Measurements from ENCODE around the gene C1QTNF5. TPM values are rescaled to one million over a fixed set of nuclear protein-coding genes. Genes with fewer than 3 reads are reported as not detected.
"Not testable (repeated sequence)": the region's sequence is repeated elsewhere in the genome, so short reads cannot be mapped to it uniquely, and the experiment has no call there.

The C1QTNF5 gene, protein sequence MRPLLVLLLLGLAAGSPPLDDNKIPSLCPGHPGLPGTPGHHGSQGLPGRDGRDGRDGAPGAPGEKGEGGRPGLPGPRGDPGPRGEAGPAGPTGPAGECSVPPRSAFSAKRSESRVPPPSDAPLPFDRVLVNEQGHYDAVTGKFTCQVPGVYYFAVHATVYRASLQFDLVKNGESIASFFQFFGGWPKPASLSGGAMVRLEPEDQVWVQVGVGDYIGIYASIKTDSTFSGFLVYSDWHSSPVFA
- polyA plus RNA-seq (ENCODE audit: insufficient read length in 12 of 12) = 10 to 100 TPM in 11 of 12 donors, not detected in 1; 17.5 to 47.8 (median 20.6) TPM
- long read RNA-seq, donor 1, transcript C1QTNF5-203 (2 exons, 1,046 nt) = major isoform, 17 of 28 reads
- long read RNA-seq, donor 1, transcript C1QTNF5-202 (3 exons, 1,356 nt) = minor isoform, 11 of 28 reads
- long read RNA-seq, donor 1, partial matches to known transcripts = 0 of 28 reads
- long read RNA-seq, donor 1, other reads (novel, unspliced or antisense) = 0 of 28 reads
- long read RNA-seq, donor 2, transcript C1QTNF5-203 (2 exons, 1,046 nt) = major isoform, 14 of 29 reads
- long read RNA-seq, donor 2, transcript C1QTNF5-202 (3 exons, 1,356 nt) = major isoform, 14 of 29 reads
- long read RNA-seq, donor 2, partial matches to known transcripts = 0 of 29 reads
- long read RNA-seq, donor 2, other reads (novel, unspliced or antisense) = 0 of 29 reads
- long read RNA-seq, donor 3, transcript C1QTNF5-203 (2 exons, 1,046 nt) = major isoform, 5 of 8 reads
- long read RNA-seq, donor 3, partial matches to known transcripts = 0 of 8 reads
- long read RNA-seq, donor 3, other reads (novel, unspliced or antisense) = 0 of 8 reads
- long read RNA-seq, donor 4, transcript C1QTNF5-202 (3 exons, 1,356 nt) = major isoform, 6 of 9 reads
- long read RNA-seq, donor 4, partial matches to known transcripts = 0 of 9 reads
- long read RNA-seq, donor 4, other reads (novel, unspliced or antisense) = 0 of 9 reads
- long read RNA-seq, donor 5 = 0 reads
- long read RNA-seq, donor 6, transcript C1QTNF5-202 (3 exons, 1,356 nt) = major isoform, 7 of 11 reads
- long read RNA-seq, donor 6, partial matches to known transcripts = 0 of 11 reads
- long read RNA-seq, donor 6, other reads (novel, unspliced or antisense) = 0 of 11 reads
- long read RNA-seq, donor 7, transcript C1QTNF5-203 (2 exons, 1,046 nt) = major isoform, 6 of 6 reads
- long read RNA-seq, donor 7, partial matches to known transcripts = 0 of 6 reads
- long read RNA-seq, donor 7, other reads (novel, unspliced or antisense) = 0 of 6 reads
- long read RNA-seq, donor 8, transcript C1QTNF5-202 (3 exons, 1,356 nt) = minor isoform, 6 of 21 reads
- long read RNA-seq, donor 8, transcript C1QTNF5-203 (2 exons, 1,046 nt) = major isoform, 14 of 21 reads
- long read RNA-seq, donor 8, partial matches to known transcripts = 0 of 21 reads
- long read RNA-seq, donor 8, other reads (novel, unspliced or antisense) = 0 of 21 reads
- long read RNA-seq, donor 9, transcript C1QTNF5-202 (3 exons, 1,356 nt) = minor isoform, 6 of 16 reads
- long read RNA-seq, donor 9, transcript C1QTNF5-203 (2 exons, 1,046 nt) = major isoform, 10 of 16 reads
- long read RNA-seq, donor 9, partial matches to known transcripts = 0 of 16 reads
- long read RNA-seq, donor 9, other reads (novel, unspliced or antisense) = 0 of 16 reads
- long read RNA-seq, donor 10, transcript C1QTNF5-203 (2 exons, 1,046 nt) = major isoform, 5 of 10 reads
- long read RNA-seq, donor 10, transcript C1QTNF5-202 (3 exons, 1,356 nt) = major isoform, 5 of 10 reads
- long read RNA-seq, donor 10, partial matches to known transcripts = 0 of 10 reads
- long read RNA-seq, donor 10, other reads (novel, unspliced or antisense) = 0 of 10 reads
- long read RNA-seq, donor 11, transcript C1QTNF5-202 (3 exons, 1,356 nt) = minor isoform, 11 of 27 reads
- long read RNA-seq, donor 11, transcript C1QTNF5-203 (2 exons, 1,046 nt) = major isoform, 16 of 27 reads
- long read RNA-seq, donor 11, partial matches to known transcripts = 0 of 27 reads
- long read RNA-seq, donor 11, other reads (novel, unspliced or antisense) = 0 of 27 reads

DNA sequence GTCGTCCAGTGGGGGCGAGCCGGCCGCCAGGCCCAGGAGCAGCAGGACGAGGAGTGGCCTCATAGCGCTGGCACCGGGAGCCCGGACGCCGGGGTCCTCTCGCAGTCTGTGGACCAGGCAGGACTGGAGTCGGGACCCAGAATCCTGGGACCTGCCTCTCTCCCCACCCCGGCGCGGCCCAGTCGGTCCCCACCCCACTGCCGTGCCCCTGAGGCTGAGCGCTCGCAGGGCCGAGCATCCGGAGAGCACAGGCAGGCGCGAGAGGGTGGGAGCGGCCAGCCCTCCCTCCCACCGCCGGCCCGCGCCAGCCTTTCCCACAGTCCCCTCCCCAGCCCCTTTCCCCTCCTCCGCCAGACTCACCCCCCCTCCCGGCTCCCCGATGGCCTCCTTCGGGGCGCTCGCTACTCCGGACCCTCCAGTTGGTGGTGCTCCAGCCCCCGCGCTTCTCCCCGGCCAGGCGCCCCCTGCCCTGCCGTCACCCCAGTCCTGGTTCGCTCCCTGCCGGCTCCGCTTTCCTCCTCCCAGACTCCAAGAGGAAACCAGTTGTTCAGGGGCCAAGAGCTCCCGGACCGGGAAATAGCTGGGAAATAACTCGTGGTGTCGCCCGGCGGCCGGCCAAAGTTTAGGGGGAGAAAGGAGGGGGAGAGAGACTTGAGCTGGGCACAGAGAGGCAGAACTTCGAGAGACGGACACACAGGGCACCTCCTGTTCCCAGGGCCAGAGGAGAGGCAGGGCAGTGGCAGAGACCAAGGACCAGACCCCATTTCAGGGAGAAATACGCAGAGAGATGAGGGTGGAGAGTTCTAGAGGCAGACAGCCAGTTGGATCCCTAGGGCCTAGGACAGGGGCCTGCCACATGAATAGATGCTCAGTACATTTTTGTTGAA is at the start of gene C1QTNF5:
C1QTNF5 (minus strand) TSS at position 549 of the 887 bp plus-strand sequence; CDS start at position 63, 486 bp downstream.
- peak; percentile 90 for DNase-seq

DNA sequence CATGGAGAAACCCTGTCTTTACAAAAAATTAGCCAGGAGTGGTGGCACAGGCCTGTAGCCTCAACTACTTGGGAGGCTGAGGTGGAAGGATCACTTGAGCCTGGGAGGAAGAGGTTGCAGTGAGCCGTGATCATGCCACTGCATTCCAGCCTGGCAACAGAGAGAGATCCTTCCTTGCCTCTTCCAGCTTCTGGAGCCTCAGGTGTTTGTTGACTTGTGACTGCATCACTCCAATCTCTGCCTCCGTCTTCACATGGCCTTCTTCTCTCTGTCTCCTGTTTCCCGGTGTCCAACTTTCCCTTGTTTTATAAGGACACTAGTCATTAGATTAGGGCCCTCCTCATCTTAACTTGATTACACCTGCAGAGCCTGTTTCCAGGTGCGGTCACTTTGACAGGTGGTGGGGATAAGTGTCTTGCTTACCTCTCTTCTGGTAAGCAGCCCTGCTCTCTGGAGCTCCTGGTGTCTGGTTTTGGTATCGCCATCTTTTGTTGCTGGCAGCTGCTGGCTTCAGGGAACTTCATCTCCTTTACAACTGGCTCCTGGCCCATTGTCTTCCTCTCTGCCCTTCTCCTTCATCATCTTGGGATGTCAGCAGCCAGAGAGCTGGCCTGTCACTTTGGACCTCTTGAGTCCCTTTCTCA is 49.0 kb upstream of the C1QTNF5 start:
- DNase-seq = no peak

DNA sequence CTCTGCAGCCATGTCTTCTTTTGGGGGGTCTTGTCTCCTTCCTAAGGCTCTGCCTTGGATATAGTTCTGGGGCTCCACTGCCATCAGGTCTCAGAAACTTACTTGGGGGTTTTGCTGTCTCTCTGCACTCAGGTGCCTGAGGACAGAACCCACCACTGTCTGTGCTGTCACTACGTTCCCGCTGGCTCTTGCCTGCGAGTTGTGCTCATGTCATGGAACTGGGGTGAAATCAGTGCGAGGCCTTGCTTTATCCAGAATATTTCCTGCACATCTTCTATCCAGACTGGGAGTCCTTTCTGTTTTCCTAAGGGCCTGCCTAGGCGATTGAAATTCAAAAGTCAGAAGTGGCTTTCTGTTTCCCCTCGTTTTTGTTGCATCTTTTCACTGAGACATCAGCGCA is 47.4 kb upstream of the C1QTNF5 start:
- DNase-seq = no peak

DNA sequence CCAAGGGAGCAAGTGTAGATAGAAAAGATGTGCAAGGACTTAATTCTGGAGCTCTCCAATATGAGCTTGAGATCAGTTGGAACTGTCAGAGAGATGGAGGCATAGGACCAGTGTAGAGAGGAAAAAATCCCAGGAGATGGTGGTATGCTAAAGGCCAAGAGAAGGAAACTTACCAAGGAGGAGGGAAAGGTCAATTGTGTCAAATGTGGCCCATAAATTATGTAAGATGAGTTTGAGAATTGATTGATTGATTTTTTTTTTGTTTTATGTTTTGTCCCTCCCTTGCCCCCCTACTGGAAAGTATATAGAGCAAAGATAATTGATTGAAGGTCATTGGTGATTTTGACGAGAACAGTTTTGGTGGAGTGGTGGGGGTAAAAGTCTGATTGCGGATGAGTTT is 43.6 kb upstream of the C1QTNF5 start:
- no peak for DNase-seq

DNA sequence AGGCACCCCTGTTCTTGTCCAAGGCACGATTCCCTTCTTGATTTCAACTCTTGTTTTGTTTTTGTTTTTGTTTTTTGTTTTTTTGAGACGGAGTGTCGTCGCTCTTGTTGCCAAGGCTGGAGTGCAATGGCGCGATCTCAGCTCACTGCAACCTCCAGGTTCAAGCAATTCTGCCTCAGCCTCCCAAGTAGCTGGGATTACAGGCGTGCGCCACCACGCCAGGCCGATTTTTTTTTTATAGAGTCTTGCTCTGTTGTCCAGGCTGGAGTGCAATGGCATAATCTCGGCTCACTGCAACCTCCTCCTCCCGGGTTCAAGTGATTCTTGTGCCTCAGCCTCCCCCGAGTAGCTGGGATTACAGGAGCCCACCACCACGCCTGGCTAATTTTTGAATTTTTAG is 41.8 kb upstream of the C1QTNF5 start:
- DNase-seq = not testable (repeated sequence)

DNA sequence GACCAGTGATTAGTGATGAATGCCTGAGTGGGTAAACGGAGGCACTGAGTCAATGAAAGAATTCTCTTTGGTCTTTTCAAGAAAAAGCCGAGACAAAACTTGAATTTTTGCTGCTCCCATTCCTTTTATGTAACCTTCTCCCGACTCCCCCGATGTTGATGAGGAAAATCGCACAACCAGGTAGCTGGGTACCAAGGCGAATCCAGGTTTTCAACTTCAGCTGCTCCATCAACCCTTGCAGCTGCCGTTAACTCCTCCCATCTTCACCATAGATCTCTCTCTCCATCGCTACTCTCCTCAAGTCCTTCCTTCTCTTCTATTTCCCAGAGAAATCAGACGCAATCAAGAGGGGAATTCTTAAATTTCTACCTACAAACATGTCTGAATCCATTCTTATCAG is 41.4 kb upstream of the C1QTNF5 start:
- DNase-seq = no peak

DNA sequence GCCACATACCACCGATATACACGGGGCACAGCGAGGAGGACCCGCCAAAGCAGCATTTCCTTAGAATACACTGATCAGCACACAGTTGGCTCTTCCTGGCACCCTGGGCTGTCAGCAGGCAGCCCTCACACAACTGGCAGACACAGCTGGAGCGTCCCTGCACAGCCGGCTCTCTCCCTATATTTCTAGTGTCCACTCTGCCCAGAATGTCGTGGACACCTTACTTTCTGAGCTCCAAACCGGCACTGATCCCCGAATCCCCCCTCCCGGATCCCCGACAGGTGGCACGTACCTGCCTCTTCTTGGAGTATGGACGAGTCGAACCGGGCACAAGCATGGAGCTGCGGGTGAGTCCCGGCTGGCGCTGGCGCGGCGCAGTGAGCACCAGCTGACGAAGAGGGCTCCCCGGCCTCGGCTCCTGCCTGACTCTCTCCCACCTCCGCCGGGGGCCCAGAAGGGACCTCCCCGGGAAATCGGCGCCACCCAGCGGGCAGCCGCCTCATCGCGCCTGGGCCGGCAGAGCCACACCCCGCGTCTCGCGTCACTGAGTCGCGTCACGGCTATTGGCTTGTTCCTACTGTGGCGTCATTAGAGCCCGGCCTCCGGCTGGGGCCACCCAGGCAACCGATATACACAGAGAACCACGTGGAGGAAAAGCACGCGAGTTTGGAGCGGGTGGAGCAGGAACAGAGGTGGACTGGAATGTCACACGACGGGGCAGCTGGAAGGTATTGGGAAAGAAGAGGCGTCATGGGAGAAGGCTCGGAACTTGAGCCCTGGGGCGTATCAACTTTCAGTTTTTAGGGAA is 40.7 kb upstream of the C1QTNF5 start, which contains the start of gene USP2:
USP2 (minus strand) TSS at position 510 of the 808 bp plus-strand sequence. CDS start 8,210 bp downstream, outside the sequence.
- DNase-seq = peak; percentile 96

DNA sequence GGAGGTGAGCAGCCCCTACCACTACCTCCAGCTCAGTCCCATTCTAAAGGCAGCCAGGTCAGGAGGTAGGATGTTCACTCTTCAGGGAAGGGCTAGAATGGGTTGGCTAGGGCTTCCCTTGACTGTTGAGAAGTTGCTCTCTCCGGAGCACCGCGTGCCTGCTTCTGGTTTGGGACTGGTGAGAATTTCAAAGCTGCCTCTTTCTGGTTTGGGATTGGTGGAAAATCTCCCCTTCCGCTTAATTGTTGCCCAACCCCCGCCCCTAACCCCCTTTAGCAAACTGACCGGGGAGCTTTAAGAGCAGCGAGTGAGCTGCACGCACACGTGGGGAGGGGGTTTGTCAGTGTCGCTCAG is 40.1 kb upstream of the C1QTNF5 start:
- DNase-seq = no peak

DNA sequence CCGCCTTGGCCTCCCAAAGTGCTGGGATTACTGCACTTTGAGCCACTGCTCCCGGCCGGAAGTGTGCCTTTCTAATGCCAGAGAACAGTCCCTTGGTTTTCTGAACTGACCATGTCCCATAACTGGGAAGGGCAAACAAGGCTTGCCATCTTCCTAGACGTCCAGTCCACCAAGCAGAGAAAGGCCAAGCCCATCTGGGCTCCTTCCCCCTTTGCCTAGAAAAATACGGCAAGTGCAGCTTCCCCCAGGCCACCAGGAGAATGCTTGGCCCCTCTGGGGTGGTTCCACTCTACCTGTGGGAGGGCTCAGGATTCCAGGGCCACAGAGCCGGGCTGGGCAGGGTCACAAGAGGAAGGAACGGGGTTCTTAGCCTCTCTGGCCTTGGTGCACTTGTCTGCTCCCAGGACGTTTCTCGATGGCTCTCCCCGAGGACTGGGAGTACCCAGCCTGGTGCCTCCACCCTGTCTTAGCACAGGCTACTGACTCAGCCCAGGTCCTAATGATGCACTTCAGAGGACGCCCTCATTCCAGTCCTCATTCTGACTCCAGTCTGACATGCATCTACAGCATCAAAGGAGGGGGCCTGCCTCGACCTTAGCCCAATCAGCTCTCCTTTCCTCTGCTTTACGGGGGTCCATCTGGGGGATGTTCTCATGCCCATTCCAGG is 39.6 kb upstream of the C1QTNF5 start:
- no peak for DNase-seq

DNA sequence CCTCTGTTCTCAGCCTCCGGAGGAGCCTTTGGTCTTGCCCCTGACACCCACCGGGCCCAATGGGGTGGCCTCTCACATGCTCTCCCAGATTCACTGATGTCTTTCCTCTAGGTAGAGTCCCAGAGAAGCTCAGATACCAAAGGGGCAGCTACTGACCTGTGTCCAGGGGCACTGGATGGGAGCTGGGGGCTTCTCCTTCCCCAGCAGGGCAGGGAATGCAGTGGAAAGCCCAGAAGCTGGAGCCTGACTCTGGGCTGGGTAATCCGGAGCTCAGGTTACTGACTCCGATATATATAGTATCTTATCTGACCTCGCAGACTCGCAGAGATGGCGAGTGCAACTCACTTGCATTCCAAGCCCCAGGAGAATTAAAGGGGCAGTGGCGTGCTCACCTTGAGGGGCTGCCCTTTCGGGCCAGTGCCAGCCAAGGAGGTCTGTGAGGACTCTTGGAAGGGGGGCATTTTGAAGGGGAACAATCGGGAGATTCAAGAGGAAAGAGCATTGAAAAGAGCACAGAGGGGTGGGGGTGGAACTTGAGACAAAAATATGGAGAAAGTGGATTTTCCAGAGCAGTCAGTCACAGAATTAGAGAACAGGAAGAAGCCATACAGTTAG is 38.3 kb upstream of the C1QTNF5 start:
- DNase-seq = no peak

DNA sequence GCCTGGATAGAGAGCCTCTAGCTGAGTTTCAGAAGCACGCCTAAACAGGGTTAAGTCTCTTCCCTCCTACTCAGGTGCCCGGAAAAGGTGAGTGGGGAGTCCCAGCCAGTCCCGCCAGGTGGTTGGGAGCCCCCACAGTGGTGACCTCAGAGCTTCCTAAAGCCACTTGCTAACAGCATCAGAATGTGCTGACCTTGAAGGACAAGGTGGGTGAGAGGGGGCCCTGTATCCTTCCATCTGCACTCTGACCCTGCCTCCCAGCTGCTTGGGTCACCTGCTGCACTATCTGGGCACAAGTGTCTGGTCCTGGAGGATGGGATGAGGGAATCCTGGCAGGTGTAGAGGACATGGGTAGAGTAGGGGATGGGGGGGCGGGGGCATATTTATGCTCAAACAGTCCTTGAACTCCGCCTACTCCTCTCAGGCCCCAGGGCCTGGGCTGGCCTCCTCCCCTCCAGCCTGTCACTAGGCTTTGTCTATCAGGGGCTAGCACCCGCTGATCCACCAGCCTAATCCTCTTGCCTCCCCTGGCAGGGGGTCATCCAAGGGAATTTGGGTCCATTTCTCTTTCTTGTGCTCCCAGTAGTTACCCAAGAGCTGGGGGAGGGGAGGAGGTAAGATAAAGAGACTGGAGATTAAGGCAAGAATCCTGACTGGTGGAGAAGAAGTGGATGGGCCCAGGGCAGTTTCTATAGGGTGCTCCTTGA is 37.4 kb upstream of the C1QTNF5 start:
- no peak for DNase-seq

DNA sequence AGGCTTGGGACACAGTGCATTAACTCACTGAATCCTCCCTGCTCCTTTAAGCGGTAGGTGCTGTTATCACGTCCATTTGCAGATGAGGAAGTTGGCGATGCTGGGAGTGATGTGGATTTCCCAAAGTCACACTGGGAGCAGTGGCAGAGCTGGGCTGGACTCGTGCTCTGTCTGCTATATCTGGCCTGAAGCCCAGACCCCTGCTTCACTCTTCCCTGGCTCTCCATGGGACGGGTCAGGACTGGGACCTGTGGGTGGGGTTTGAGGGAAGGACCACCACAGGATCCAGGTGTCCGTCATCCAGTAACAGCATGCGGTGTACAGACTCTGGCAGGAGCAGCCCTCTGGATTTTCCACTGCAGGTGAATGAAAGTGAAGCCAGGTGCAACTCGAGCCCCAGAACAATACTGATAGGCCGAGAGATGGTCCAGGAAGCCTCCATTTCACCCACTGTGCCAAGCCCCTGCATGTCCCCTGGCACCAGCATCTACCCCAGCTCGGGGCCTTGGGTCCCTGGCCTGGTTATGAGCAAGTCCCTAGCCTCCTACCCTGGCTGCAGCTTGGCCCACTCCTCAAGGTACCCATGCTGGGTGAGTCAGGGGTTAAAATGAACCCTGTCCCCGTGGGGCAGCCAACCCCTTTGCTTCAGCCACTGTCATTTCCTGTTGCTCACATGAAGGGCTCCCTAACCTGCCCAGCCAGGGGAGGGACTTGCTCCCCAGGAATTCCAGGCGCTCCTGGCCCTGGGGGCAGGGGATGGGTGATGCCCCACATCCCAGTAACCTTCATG is 36.6 kb upstream of the C1QTNF5 start:
- DNase-seq = no peak

DNA sequence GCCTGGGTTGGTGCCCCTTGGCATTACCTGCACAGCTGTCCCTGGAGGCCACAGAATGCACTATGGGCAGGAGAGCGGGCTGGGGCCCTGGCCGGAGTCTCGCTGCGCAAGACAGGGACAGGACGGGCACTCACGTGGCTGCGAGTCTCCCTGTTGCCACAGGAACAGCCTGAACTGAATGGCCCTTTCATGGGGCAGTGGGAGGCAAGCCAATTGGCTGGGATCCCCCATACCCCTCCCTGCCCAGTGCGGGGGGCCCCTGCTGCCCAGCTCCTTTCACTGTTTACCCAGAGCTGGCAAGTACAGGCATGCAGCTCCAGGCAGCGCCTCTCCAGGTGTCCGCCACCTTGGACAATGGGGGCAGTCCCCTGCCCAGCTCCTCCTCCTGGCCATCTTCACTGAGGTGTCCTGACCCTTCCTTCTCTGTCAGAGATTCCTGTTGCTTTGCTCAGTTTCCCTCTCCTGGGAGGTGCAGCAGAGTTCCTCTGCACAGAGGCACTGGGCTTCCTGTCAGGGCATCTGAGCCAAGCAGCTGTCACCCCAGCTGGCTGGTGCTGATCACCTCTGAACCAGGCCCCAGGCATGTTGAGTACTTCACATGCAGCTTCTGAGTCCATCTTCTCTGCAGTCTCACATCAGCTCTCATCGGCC is 35.6 kb upstream of the C1QTNF5 start:
- DNase-seq = no peak

Measured in muscle of arm (tissue), 14 donors.